Measurements from ENCODE around the gene SLC5A8. TPM values are rescaled to one million over a fixed set of nuclear protein-coding genes. Genes with fewer than 3 reads are reported as not detected.

The SLC5A8 gene
- polyA plus RNA-seq, 3 donors: not detected

GRCh38 chr12:101238306-101238705 lies 28.3 kb upstream of the SLC5A8 start:
- H3K9ac ChIP-seq (ENCODE audit: insufficient read depth, low read length, poor library complexity, severe bottlenecking): no peak overlapping the region
- H3K4me1 ChIP-seq (ENCODE audit: control insufficient read depth in 1 of 2, insufficient read depth in 2 of 2, low read length in 2 of 2): no peaks in the 10 kb centered on the region
- Mint-ChIP-seq H3K9me3 (peaks cover 0 to 14% (median 7%) of the 10 kb centered on the region in 7 donors), H3K27ac (no peak overlapping the region), H3K36me3 (no peaks in the 10 kb centered on the region), H3K27me3 (ENCODE audit: low read depth in 3 of 3) (peaks cover 0 to 4% (median 2%) of the 10 kb centered on the region in 3 donors), H3K4me3 (no peak overlapping the region), H3K4me1 (no peaks in the 10 kb centered on the region)
- no peaks in the 10 kb centered on the region for H3K27me3 ChIP-seq (ENCODE audit: control insufficient read depth in 2 of 2, insufficient read depth in 2 of 2, low read length in 2 of 2)
- H3K36me3 ChIP-seq (replicated peaks in 1 of 2; ENCODE audit: control insufficient read depth in 1 of 2, insufficient read depth in 2 of 2, low read length in 2 of 2): no peaks in the 10 kb centered on the region
- peaks cover 0 to 16% of the 10 kb centered on the region in 2 donors for H3K9me3 ChIP-seq (replicated peaks in 1 of 2; ENCODE audit: control insufficient read depth in 1 of 2, insufficient read depth in 1 of 2, low read length in 2 of 2)
- H3K4me3 ChIP-seq (replicated peaks in 1 of 3; ENCODE audit: low read depth in 2 of 3, low read length in 3 of 3): no peak overlapping the region
- DNase-seq: no peak
- TF ChIP-seq CTCF (IDR thresholded peaks at IDR 0.05): no peak
- H3K27ac ChIP-seq (ENCODE audit: low read depth in 1 of 2, low read length in 2 of 2): no peak overlapping the region
- no peak overlapping the region for H3K4me2 ChIP-seq (replicated peaks; ENCODE audit: extremely low read depth, low read length, poor library complexity, severe bottlenecking)
- H3K79me2 ChIP-seq (ENCODE audit: insufficient read depth, low read length): no peaks in the 10 kb centered on the region
- 100% methylated on average over 1 of the region's 4 CpGs for WGBS (ENCODE audit: insufficient coverage)
- no peaks in the 10 kb centered on the region for H4K20me1 ChIP-seq (ENCODE audit: insufficient read depth, low read length)
- intact Hi-C loops (cut with micrococcal nuclease): no loop called here
- H2AFZ ChIP-seq (ENCODE audit: insufficient read depth, low read depth, low read length, poor library complexity, severe bottlenecking): no peak overlapping the region

GRCh38 chr12:101235686-101236085 lies 25.6 kb upstream of the SLC5A8 start:
- Histone ChIP-seq H2AFZ (ENCODE audit: insufficient read depth, low read depth, low read length, poor library complexity, severe bottlenecking) (no peak overlapping the region), H3K9me3 (replicated peaks in 1 of 2; ENCODE audit: control insufficient read depth in 1 of 2, insufficient read depth in 1 of 2, low read length in 2 of 2) (peaks cover 0 to 11% of the 10 kb centered on the region in 2 donors), H3K36me3 (replicated peaks in 1 of 2; ENCODE audit: control insufficient read depth in 1 of 2, insufficient read depth in 2 of 2, low read length in 2 of 2) (no peaks in the 10 kb centered on the region), H3K27me3 (ENCODE audit: control insufficient read depth in 2 of 2, insufficient read depth in 2 of 2, low read length in 2 of 2) (no peaks in the 10 kb centered on the region), H3K4me2 (replicated peaks; ENCODE audit: extremely low read depth, low read length, poor library complexity, severe bottlenecking) (no peak overlapping the region), H3K79me2 (ENCODE audit: insufficient read depth, low read length) (no peaks in the 10 kb centered on the region), H3K4me3 (replicated peaks in 1 of 3; ENCODE audit: low read depth in 2 of 3, low read length in 3 of 3) (no peak overlapping the region), H3K9ac (ENCODE audit: insufficient read depth, low read length, poor library complexity, severe bottlenecking) (no peak overlapping the region), H3K27ac (ENCODE audit: low read depth in 1 of 2, low read length in 2 of 2) (no peak overlapping the region), H3K4me1 (ENCODE audit: control insufficient read depth in 1 of 2, insufficient read depth in 2 of 2, low read length in 2 of 2) (no peaks in the 10 kb centered on the region), H4K20me1 (ENCODE audit: insufficient read depth, low read length) (no peaks in the 10 kb centered on the region)
- no peak for TF ChIP-seq CTCF (IDR thresholded peaks at IDR 0.05)
- no CpG with 5 or more reads among the region's 2 CpGs for WGBS (ENCODE audit: insufficient coverage)
- no peak overlapping the region for H3K27ac Mint-ChIP-seq
- no peak overlapping the region for H3K4me3 Mint-ChIP-seq
- intact Hi-C loops (cut with micrococcal nuclease): no loop called here
- no peaks in the 10 kb centered on the region for H3K4me1 Mint-ChIP-seq
- H3K36me3 Mint-ChIP-seq: no peaks in the 10 kb centered on the region
- H3K27me3 Mint-ChIP-seq (ENCODE audit: low read depth in 3 of 3): peaks cover 2 to 4% (median 2%) of the 10 kb centered on the region in 3 donors
- DNase-seq: no peak
- H3K9me3 Mint-ChIP-seq: peaks cover 3 to 12% (median 5%) of the 10 kb centered on the region in 7 donors

Data from CD14-positive monocyte (primary cell).